Colonic mucosa (tissue), 4 donors: ENCODE results near the gene ABLIM2. TPM values are rescaled to one million over a fixed set of nuclear protein-coding genes. Genes with fewer than 3 reads are reported as not detected.

Experiments
- DNase-seq: peaks from one replicate; pipeline ENCODE4 v3.0.0-alpha.2; 2020
- H3K27ac ChIP-seq: fragments of 200-600 bp; one replicate; pipeline ENCODE4 v1.8.0; 2021
- H3K27me3 ChIP-seq: fragments of 200-600 bp; one replicate; pipeline ENCODE4 v1.8.0; 2021
- H3K36me3 ChIP-seq: fragments of 200-600 bp; one replicate; pipeline ENCODE4 v1.8.0; 2021
- H3K4me1 ChIP-seq: fragments of 200-600 bp; one replicate; pipeline ENCODE4 v1.8.0; 2021; ENCODE audit warnings: mild to moderate bottlenecking
- H3K4me3 ChIP-seq: fragments of 200-600 bp; one replicate; pipeline ENCODE4 v1.8.0; 2021
- H3K9ac ChIP-seq, 2 donors: one replicate each; pipeline ENCODE4 v1.7.0; 2013; ENCODE audit warnings: control low read depth in 2 of 2, low read depth in 2 of 2, low read length in 2 of 2
- H3K9me3 ChIP-seq: fragments of 200-600 bp; one replicate; pipeline ENCODE4 v1.8.0; 2021
- CTCF ChIP-seq: fragments of 200-600 bp; IDR thresholded peaks from one replicate; pipeline ENCODE4 v1.8.0; 2022; ENCODE audit warnings: antibody characterized with exemption, mild to moderate bottlenecking
- intact Hi-C: fragments of 100-400 bp; cut with DNase I; formaldehyde crosslinking; loops from one replicate; pipeline ENCODE4 v1.14.1; 2022
- total RNA-seq, 2 donors: library from RNA; stranded (reverse); fragmentation: NEBNext Ultra II Directional in 1 of 2; extraction: Animal tissue kit (Norgen Biotek cat#: 25700) in 1 of 2; gene quantifications; one replicate each; pipeline ENCODE4 v1.2.1, GENCODE V29; 2021
- donor health status: healthy.
- donor health status: DM: no; HTN: no; CAD: no.
- donor health status: DM: no; HTN: no; CAD: no.

The ABLIM2 gene
- 10 to 100 TPM; 11.1 to 11.5 TPM for total RNA-seq

DNA sequence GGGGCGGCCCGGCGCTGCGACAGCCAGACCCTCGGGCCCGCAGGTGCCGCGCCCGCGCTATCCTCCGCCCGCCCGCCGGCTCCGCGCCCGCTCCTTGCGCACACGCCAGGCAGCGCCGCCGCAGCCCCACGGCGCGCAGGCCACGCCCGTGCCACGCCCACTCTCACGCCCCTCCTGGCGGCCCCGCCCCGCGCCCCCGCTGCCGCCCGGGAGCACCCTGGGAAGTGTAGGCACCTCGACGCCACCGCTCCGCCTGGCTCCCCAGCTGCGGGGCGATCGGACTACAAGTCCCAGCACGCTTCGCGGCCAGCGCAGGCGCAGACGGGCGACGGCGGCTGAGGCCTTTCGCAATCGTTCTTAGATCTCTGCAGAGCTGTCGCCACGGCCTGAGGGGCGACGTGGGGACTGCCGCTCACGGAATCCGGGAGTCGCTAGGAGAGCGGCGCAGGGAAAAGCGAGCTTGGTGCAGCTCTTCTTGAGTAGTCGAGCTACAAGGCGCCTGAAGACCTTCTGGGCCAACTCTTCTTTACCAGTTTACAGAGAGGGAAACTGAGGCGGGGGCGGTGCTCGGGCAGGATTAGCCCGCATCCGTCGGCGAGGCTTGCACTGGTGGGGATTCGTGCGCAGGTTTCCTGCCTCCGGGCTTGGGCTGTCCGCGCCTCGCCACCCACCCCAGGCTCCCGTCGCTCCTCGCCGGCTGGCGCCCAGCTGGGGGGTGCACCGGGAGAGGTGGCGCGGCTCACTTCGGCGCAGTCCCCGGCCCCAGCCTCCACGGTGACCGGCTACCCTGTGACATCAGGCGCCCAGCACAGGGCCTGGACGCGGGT is at the start of gene ABLIM2:
Gene ABLIM2, minus strand, starts transcription at position 104 of the 827 bp plus-strand sequence. CDS start 124 bp downstream, outside the sequence.
- Histone ChIP-seq H3K9me3 (no peaks in the 10 kb centered on the region), H3K27ac (no peak within 1 kb of the TSS), H3K4me3 (peak within 1 kb of the TSS; percentile 84), H3K4me1 (peaks cover 7% of the 10 kb centered on the region), H3K9ac (peak within 1 kb of the TSS; percentile 76 to 81), H3K36me3 (no peaks in the 10 kb centered on the region), H3K27me3 (peaks cover 7% of the 10 kb centered on the region)
- DNase-seq, result peak; percentile 98
- TF ChIP-seq CTCF, result no peak
- intact Hi-C loops, result no loop called here

GRCh38 chr4:8207314-8207713 is 48.7 kb upstream of the ABLIM2 start:
- TF ChIP-seq CTCF, result no peak
- no peaks in the 10 kb centered on the region for H3K9me3 ChIP-seq
- H3K36me3 ChIP-seq, result no peaks in the 10 kb centered on the region
- no peaks in the 10 kb centered on the region for H3K27me3 ChIP-seq
- no peak overlapping the region for H3K27ac ChIP-seq
- intact Hi-C loops, result no loop called here
- no peak overlapping the region for H3K9ac ChIP-seq
- no peak overlapping the region for H3K4me3 ChIP-seq
- DNase-seq, result no peak
- no peaks in the 10 kb centered on the region for H3K4me1 ChIP-seq

- TF ChIP-seq CTCF, result no peak
- Histone ChIP-seq H3K4me1 (no peaks in the 10 kb centered on the region), H3K9ac (no peak overlapping the region), H3K27me3 (no peaks in the 10 kb centered on the region), H3K27ac (no peak overlapping the region), H3K9me3 (no peaks in the 10 kb centered on the region), H3K36me3 (no peaks in the 10 kb centered on the region), H3K4me3 (no peak overlapping the region)
- intact Hi-C loops, result no loop called here
- no peak for DNase-seq
Observed at GRCh38 chr4:8205749-8206611, 47.4 kb upstream of the ABLIM2 start.

DNA sequence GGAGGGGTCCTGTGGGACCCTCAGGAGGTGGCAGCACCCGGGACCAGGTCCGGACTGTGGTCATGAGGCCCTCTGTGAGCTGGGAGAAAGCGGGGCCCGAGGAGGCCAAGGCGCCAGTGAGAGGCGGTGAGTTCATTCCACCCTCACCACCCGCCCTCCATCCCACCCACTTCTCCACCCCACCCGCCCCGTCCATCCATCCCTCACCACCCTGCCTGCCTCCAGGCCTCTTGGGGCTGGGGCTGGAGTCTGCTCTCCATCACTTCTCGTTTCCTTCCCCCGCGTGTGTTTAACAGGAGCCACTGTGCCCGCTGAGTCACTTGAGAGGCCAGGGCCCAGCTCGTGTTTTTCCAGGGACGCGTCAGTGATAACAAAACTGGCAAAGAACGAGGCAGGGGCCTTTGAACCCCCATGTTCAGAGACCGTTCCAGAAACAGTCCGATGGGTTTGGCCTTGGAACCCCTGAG is 46.7 kb upstream of the ABLIM2 start:
- no peak for DNase-seq
- no peaks in the 10 kb centered on the region for H3K36me3 ChIP-seq
- no peaks in the 10 kb centered on the region for H3K9me3 ChIP-seq
- H3K9ac ChIP-seq, result no peak overlapping the region
- no peaks in the 10 kb centered on the region for H3K4me1 ChIP-seq
- H3K4me3 ChIP-seq, result no peak overlapping the region
- no peaks in the 10 kb centered on the region for H3K27me3 ChIP-seq
- no peak overlapping the region for H3K27ac ChIP-seq
- intact Hi-C loops, result no loop called here
- no peak for TF ChIP-seq CTCF

GRCh38 chr4:8204576-8205227 is 46.1 kb upstream of the ABLIM2 start:
- H3K9me3 ChIP-seq, result no peaks in the 10 kb centered on the region
- no peak overlapping the region for H3K27ac ChIP-seq
- no peaks in the 10 kb centered on the region for H3K4me1 ChIP-seq
- no peak for DNase-seq
- H3K27me3 ChIP-seq, result no peaks in the 10 kb centered on the region
- no peak overlapping the region for H3K9ac ChIP-seq
- no peaks in the 10 kb centered on the region for H3K36me3 ChIP-seq
- no peak for TF ChIP-seq CTCF
- intact Hi-C loops, result no loop called here
- no peak overlapping the region for H3K4me3 ChIP-seq
